Muscle of arm (tissue), 12 donors: ENCODE measurements around the gene SPTB. TPM values are rescaled to one million over a fixed set of nuclear protein-coding genes. Genes with fewer than 3 reads are reported as not detected.

Experiments used
- DNase-seq: peaks from one replicate; pipeline ENCODE4 v3.0.0-alpha.2; 2013
- polyA plus RNA-seq, 12 donors: library from polyadenylated mRNA; unstranded; fragments of 120-200 nt; gene quantifications; one replicate each; pipeline ENCODE4 v1.2.1, GENCODE V29; 2013; ENCODE audit not compliant: insufficient read length in 12 of 12

SPTB gene
- polyA plus RNA-seq, 12 donors = 51.9 to 666 (median 148) TPM

DNA sequence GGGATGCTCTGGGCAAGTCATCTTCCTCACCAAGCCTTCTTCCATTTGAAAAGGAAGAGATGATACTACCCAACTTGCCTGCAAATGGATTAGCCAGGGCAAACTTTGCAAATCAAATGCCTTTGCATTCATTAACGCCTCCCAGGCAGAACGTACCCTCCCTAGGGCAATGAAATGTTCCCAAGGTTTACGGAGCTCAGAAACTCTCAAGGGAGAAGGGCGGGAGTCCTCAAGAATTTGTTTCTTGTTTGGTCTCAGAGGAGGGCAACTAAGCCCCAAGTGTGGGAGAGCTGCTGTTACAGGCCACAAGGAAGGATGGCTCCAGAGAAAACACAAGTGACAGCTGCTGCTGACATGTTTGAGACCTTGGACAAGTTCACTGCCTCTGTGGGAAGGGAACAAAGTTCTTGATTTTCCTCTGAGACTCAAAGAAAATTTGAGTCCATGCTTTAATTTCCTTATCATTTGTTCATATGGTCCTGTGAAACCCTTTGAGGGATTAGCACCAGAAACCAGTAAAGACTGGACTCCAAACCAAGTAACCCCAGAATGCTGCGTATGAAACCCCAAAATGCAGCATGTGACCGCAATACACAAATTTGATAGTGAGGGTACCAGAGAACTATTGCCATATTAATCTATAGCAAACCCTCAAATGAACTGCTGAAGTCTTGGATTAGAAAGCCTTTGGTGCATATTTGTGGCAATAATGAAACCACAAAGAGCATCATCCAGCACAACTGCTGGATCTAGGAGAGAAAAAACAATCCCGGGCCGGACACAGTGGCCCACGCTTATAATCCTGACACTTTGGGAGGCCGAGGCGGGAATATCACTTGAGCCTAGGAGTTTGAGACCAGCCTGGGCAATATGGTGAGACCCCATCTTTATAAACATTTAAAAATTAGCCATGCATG lies 22.9 kb downstream of the SPTB start:
- no peak for DNase-seq

GRCh38 chr14:64855721-64856528 lies 23.8 kb downstream of the SPTB start:
- no peak for DNase-seq

DNA sequence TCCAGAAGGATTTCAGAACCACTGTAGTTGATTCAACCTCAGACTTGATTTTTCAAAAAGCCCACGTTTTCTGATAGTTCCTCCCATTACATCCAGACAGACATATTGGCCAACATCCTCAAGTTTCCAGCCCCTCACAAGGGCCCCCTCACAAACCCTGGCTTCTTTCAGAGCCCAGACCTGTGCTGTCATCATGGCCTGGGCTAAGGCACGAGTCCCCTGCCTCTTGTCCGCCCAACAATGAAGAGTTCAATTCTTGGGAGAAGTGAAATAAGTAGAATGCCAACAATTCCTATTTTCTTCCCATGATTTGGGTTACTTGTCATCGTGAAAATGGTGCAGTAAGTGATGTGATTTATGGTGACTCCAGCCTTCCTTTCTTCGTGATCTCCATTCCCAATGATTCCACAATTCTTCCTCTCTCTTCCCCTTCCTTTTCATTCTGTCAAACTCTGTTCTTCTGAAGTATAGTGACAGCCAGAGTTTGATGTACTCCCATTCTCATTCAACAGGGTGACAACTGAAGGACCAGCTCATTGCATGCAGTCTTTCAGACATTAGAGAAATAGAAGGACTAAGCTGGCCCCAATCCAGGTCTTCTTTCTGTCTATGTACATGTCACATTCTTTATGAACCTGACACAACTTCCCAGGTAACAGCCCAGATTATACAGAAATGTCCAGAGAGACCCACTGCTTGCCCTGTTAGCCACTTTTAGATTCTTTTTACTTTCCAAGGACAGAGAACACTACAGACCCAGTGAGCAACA lies 29.2 kb downstream of the SPTB start:
- no peak for DNase-seq

- no peak for DNase-seq
These were observed 29.8 kb downstream of the SPTB start for GRCh38 chr14:64849940-64850339.

GRCh38 chr14:64848239-64848638 lies 31.5 kb downstream of the SPTB start:
- DNase-seq = no peak

- DNase-seq = no peak
These were observed 33.4 kb downstream of the SPTB start for GRCh38 chr14:64846319-64846718.

GRCh38 chr14:64845878-64846277 lies 33.8 kb downstream of the SPTB start:
- DNase-seq = no peak

- DNase-seq = no peak
These were observed 34.7 kb downstream of the SPTB start for GRCh38 chr14:64844969-64845536.

- DNase-seq = no peak
These were observed 35.4 kb downstream of the SPTB start for GRCh38 chr14:64844272-64844671.

GRCh38 chr14:64843548-64843947 lies 36.2 kb downstream of the SPTB start:
- no peak for DNase-seq

DNA sequence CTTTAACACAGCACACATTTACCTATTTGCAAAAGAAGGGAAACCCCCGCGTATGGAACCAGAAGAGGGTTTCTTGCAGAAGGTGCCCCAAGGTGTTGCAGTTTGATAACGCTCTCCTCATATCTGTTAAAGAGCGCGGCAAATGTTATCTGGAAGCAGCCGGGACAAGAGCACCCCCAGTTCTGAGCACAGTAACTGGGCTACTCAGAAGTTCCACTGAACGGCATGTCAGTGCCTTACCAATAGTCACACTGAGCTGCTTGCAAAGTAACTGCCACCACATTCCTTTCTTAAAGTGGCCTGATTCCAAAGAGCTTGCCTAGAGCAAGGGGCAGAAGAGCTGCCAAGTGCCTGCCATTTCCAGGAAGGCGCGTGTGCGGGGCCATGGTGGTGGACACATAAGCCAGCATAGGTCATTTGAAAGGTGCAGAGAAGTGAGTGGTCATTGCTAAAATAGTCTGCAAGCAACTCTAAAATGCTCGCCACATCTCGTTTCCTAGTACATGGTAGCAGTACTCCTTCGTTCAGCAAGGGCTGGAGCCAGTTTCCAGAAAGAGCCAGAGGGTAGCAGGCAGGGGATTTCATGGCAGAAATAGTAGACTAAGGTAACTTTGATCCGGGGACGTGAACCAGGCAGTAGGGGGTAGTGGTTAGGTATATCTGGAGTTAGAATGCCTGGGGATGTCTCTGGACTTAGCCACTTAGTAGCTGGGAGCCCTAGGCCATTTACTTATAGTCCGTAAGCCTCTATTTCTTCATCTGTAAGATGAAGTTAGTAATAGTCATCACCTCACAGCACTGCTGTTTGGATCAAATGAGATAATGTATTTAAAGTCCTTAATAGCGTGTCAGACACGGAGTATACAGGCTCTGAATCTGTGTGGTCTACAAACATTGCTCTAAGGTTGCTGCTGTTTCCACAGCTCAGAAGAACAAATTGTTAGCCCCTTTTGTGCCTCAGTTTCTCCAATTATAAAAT lies 37.6 kb downstream of the SPTB start:
- no peak for DNase-seq

- no peak for DNase-seq
These were observed 38.5 kb downstream of the SPTB start for GRCh38 chr14:64841121-64841651.

- DNase-seq = no peak
These were observed 41.1 kb downstream of the SPTB start for GRCh38 chr14:64838656-64839055.

DNA sequence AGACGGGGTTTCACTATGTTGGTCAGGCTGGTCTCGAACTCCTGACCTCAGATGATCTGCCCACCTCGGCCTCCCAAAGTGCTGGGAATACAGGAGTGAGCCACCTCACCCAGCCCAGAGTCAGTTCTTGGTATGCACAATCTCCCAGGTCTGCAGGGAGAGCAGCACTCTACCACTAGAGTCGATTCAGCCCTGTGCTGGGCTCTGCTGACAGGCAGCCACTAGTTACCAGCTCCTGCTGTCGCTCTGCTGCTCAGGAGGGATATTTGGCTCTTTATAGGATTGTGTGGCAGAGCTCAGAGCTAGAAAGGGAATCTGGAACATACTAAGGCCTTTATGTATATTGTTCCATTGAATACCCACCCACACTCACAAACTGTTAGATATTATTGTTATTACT lies 44.3 kb downstream of the SPTB start:
- DNase-seq = no peak

DNA sequence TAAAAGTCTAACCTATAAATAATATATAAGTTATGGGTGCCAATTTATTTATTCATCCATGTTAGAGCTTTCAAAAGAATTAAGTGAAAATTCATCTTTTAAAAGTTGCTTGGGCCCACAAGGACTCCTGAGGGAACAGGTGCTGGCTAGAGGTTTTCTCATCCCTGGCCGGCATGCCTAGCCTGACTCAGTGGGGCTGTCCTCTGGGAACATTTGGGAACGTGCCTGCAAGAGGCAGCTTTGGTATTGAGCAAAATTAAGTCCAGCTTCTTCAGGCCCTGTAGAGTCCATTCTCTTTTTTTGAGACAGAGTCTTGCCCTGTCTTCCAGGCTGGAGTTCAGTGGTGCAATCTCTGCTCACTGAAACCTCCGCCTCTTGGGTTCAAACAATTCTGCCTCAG lies 44.7 kb downstream of the SPTB start:
- DNase-seq = no peak

DNA sequence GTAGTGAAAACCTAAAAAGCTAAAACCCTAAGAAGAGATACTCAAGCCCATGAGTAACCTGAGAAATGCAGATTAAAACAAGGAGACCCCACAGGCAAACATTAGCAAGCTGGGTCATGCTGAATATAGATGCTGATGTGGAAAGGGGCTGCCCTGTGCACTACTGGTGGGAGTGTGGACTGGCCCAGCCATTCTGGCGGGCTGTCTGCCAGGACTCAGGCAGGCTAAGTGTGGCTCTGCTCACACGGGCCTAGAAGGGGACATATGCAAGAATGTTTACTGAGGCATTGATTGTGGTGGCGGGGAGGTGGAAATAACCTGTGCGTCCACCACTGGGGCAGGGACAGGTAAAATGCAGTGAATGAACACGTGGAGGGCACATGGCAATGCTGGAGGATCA lies 48.3 kb downstream of the SPTB start:
- DNase-seq = no peak

GRCh38 chr14:64830961-64831360 lies 48.7 kb downstream of the SPTB start:
- no peak for DNase-seq

DNA sequence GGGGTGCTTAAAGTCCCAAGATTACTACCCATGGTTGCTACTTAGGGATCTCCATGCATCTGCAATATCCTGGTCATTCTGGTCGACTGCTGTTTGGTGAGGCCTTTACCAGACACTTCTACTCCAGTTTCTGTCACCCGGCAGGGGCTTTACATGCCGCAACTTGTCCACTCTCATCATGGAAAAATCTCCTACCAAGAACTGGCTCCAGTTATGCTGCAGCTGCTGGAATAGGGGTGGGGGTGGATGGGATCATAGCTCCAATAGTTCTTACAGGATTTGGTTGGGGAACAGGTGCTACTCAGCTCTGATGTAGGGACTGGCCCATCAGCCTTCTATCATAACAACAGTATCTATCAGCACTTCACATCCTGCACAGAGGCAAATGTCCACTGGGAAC lies 51.6 kb downstream of the SPTB start:
- no peak for DNase-seq

GRCh38 chr14:64826845-64827244 lies 52.9 kb downstream of the SPTB start:
- no peak for DNase-seq

- no peak for DNase-seq
These were observed 53.4 kb downstream of the SPTB start for GRCh38 chr14:64826333-64826732.
